ENCODE results near the gene CELF5. TPM values are rescaled to one million over a fixed set of nuclear protein-coding genes. Genes with fewer than 3 reads are reported as not detected.

The CELF5 gene
- total and polyA plus RNA-seq, 2 donors (not counting 1 experiment from before 2014, with no cell fraction given) = 0.15 TPM; not detected in 1

GRCh38 chr19:3176715-3177501, 47.6 kb upstream of the CELF5 start:
- ATAC-seq (ENCODE audit: low read depth) (no peak), DNase-seq (peak; percentile 60)
- Mint-ChIP-seq H3K9me3 (ENCODE audit: insufficient read depth) (no peaks in the 10 kb centered on the region), H3K27me3 (no peaks in the 10 kb centered on the region), H3K4me1 (peaks cover 38% of the 10 kb centered on the region), H3K27ac (peak overlapping the region; percentile 92), H3K4me3 (peak overlapping the region; percentile 67)
- Histone ChIP-seq H3K36me3 (replicated peaks in 1 of 2; ENCODE audit: control extremely low read depth in 1 of 2, control insufficient read depth in 1 of 2, extremely low read depth in 1 of 2, insufficient read depth in 2 of 2, low read length in 1 of 2) (peaks cover 0 to 16% of the 10 kb centered on the region in 2 experiments), H3K4me1 (ENCODE audit: control insufficient read depth in 2 of 2, insufficient read depth in 2 of 2, low read length in 2 of 2) (peaks cover 34 to 50% of the 10 kb centered on the region in 2 donors), H3K4me3 (ENCODE audit: control extremely low read depth in 1 of 5, extremely low read depth in 1 of 5, insufficient read depth in 1 of 5, low read depth in 2 of 5, low read length in 4 of 5) (no peak overlapping the region), H3K27ac (ENCODE audit: low read length in 2 of 2) (peak overlapping the region; percentile 91), H2AFZ (ENCODE audit: insufficient read depth, low read depth, low read length, poor library complexity, severe bottlenecking) (no peak overlapping the region), H3K9me3 (ENCODE audit: control extremely low read depth in 1 of 3, control insufficient read depth in 2 of 3, insufficient read depth in 1 of 3, low read length in 2 of 3) (peaks cover 0 to 39% (median 22%) of the 10 kb centered on the region in 3 donors), H4K20me1 (ENCODE audit: control insufficient read depth, insufficient read depth, low read length, poor library complexity, severe bottlenecking) (peaks cover 33% of the 10 kb centered on the region), H3K27me3 (replicated peaks in 1 of 4; ENCODE audit: control extremely low read depth in 1 of 4, control insufficient read depth in 3 of 4, insufficient read depth in 4 of 4, low read length in 3 of 4) (no peaks in the 10 kb centered on the region), H3K9ac (ENCODE audit: low read length) (no peak overlapping the region), H3K79me2 (ENCODE audit: control insufficient read depth, insufficient read depth, low read length) (peaks cover 39% of the 10 kb centered on the region), H3K4me2 (replicated peaks; ENCODE audit: low read depth, low read length, poor library complexity, severe bottlenecking) (peak overlapping the region; percentile 56)
- no peak for TF ChIP-seq EZH2 (IDR thresholded peaks at IDR 0.05; ENCODE audit: borderline replicate concordance, insufficient read depth, low read depth, low read length, poor library complexity, severe bottlenecking)
- intact Hi-C loops (cut with micrococcal nuclease) = loop anchor here (10.0 kb wide), 1 partner anchor 888 kb away; the partner anchor contains the start of gene ZBTB7A
- ChIA-PET POLR2A (interaction anchor here (0.6 to 1.6 kb wide), 2 partner anchors 8 to 14 kb away, joined by 3 to 4 read pairs; no protein-coding TSS in a partner anchor), CTCF (no interaction called here)
- 87% methylated on average over 7 of the region's 11 CpGs for WGBS (ENCODE audit: insufficient coverage)

GRCh38 chr19:3178377-3178972, 46.0 kb upstream of the CELF5 start, which contains the start of gene S1PR4:
S1PR4 (plus strand) TSS chr19:3178769; CDS start chr19:3178793, 24 bp downstream.
- Histone ChIP-seq H3K4me2 (replicated peaks; ENCODE audit: low read depth, low read length, poor library complexity, severe bottlenecking) (peak within 1 kb of the TSS; percentile 98), H2AFZ (ENCODE audit: insufficient read depth, low read depth, low read length, poor library complexity, severe bottlenecking) (peak within 1 kb of the TSS; percentile 50), H3K36me3 (replicated peaks in 1 of 2; ENCODE audit: control extremely low read depth in 1 of 2, control insufficient read depth in 1 of 2, extremely low read depth in 1 of 2, insufficient read depth in 2 of 2, low read length in 1 of 2) (peaks cover 0 to 27% of the 10 kb centered on the region in 2 experiments), H3K4me1 (ENCODE audit: control insufficient read depth in 2 of 2, insufficient read depth in 2 of 2, low read length in 2 of 2) (peaks cover 34 to 55% of the 10 kb centered on the region in 2 donors), H3K27me3 (replicated peaks in 1 of 4; ENCODE audit: control extremely low read depth in 1 of 4, control insufficient read depth in 3 of 4, insufficient read depth in 4 of 4, low read length in 3 of 4) (no peaks in the 10 kb centered on the region), H4K20me1 (ENCODE audit: control insufficient read depth, insufficient read depth, low read length, poor library complexity, severe bottlenecking) (peaks cover 49% of the 10 kb centered on the region), H3K27ac (ENCODE audit: low read length in 2 of 2) (peak within 1 kb of the TSS; percentile 80 to 94), H3K9me3 (ENCODE audit: control extremely low read depth in 1 of 3, control insufficient read depth in 2 of 3, insufficient read depth in 1 of 3, low read length in 2 of 3) (peaks cover 0 to 27% (median 11%) of the 10 kb centered on the region in 3 donors), H3K9ac (ENCODE audit: low read length) (peak within 1 kb of the TSS; percentile 77), H3K79me2 (ENCODE audit: control insufficient read depth, insufficient read depth, low read length) (peaks cover 55% of the 10 kb centered on the region), H3K4me3 (ENCODE audit: control extremely low read depth in 1 of 5, extremely low read depth in 1 of 5, insufficient read depth in 1 of 5, low read depth in 2 of 5, low read length in 4 of 5) (peak within 1 kb of the TSS; percentile 84 to 99 (median 91))
- Mint-ChIP-seq H3K27ac (peak within 1 kb of the TSS; percentile 96), H3K4me1 (peaks cover 37% of the 10 kb centered on the region), H3K4me3 (peak within 1 kb of the TSS; percentile 98), H3K9me3 (ENCODE audit: insufficient read depth) (no peaks in the 10 kb centered on the region), H3K27me3 (no peaks in the 10 kb centered on the region)
- intact Hi-C loops (cut with micrococcal nuclease) = loop anchor here (10.0 kb wide), 1 partner anchor 886 kb away; the partner anchor contains the start of gene ZBTB7A
- DNase-seq = peak; percentile 88
- peak; percentile 49 for TF ChIP-seq CTCF (IDR thresholded peaks at IDR 0.05)
- TF ChIP-seq EZH2 (IDR thresholded peaks at IDR 0.05; ENCODE audit: borderline replicate concordance, insufficient read depth, low read depth, low read length, poor library complexity, severe bottlenecking) = no peak
- ChIA-PET POLR2A (no interaction called here), CTCF (interaction anchor here (1.0 kb wide), 1 partner anchor 8 kb away, joined by 3 read pairs; no protein-coding TSS in a partner anchor)
- under 1% methylated on average over 42 of the region's 42 CpGs for WGBS (ENCODE audit: insufficient coverage)
- peak; percentile 74 for ATAC-seq (ENCODE audit: low read depth)

All from B cell (primary cell).